ENCODE measurements around the gene TMEM184A. TPM values are rescaled to one million over a fixed set of nuclear protein-coding genes. Genes with fewer than 3 reads are reported as not detected.

Gene TMEM184A
- total RNA-seq, 3 donors from 2014 or later, result 6.6 to 8.2 TPM; not detected in 1

DNA sequence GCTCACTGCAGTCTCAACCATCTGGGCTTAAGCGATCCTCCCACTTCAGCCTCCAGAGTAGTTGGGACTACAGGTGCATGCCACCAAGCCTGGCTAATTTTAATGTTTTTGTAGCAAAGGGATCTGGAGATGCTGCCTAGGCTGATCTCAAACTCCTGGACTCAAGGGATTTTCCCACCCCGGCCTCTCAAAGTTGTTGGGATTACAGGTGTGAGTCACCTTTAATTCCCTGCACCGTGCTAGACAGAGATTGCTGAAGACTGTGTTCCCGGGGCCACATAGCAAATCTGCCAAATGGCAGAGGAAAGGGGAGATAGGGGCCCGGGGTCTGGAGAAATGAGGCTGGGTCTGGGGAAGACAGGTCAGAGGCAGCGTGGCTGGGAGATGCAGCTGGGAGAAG, 34.5 kb upstream of the TMEM184A start:
- no peak overlapping the region for H3K27ac ChIP-seq
- intact Hi-C loops (cut with DNase I; ENCODE audit: low total_unique reads), result no loop called here
- H3K4me3 ChIP-seq, result no peak overlapping the region
- no peaks in the 10 kb centered on the region for H3K4me1 ChIP-seq
- peaks cover 8 to 10% of the 10 kb centered on the region in 2 donors for H3K9me3 ChIP-seq
- no peaks in the 10 kb centered on the region for H3K36me3 ChIP-seq
- H3K27me3 ChIP-seq, result peaks cover 8 to 51% of the 10 kb centered on the region in 2 donors
- DNase-seq (ENCODE audit: low spot score in 2 of 2), result no peak
- TF ChIP-seq, protein P1, sequence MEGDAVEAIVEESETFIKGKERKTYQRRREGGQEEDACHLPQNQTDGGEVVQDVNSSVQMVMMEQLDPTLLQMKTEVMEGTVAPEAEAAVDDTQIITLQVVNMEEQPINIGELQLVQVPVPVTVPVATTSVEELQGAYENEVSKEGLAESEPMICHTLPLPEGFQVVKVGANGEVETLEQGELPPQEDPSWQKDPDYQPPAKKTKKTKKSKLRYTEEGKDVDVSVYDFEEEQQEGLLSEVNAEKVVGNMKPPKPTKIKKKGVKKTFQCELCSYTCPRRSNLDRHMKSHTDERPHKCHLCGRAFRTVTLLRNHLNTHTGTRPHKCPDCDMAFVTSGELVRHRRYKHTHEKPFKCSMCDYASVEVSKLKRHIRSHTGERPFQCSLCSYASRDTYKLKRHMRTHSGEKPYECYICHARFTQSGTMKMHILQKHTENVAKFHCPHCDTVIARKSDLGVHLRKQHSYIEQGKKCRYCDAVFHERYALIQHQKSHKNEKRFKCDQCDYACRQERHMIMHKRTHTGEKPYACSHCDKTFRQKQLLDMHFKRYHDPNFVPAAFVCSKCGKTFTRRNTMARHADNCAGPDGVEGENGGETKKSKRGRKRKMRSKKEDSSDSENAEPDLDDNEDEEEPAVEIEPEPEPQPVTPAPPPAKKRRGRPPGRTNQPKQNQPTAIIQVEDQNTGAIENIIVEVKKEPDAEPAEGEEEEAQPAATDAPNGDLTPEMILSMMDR (IDR thresholded peaks at IDR 0.05), result no peak
- TF ChIP-seq POLR2AphosphoS5 (IDR thresholded peaks at IDR 0.05) (no peak), POLR2A (IDR thresholded peaks at IDR 0.05) (no peak)

DNA sequence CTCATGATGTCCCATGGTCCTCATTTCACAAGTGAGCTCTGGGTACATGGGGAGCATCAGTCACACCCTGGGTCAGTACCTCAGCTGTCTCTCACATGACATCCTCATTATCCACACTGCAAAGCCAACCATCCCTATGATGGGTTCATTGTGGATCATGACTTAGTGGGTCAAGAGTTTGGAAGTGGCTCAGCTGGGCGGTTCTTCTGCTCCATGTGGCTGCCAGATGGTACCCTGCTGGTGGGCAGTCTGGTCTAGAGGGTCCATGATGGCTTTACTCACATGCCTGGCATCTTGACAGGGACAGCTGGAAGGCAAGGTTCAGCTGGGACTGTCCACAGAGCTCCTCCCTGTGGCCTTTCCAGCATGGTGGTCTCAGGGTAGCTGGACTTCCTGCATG, 33.0 kb upstream of the TMEM184A start:
- Histone ChIP-seq H3K27me3 (peaks cover 8 to 40% of the 10 kb centered on the region in 2 donors), H3K4me1 (no peaks in the 10 kb centered on the region), H3K27ac (no peak overlapping the region), H3K9me3 (peaks cover 8 to 10% of the 10 kb centered on the region in 2 donors), H3K36me3 (no peaks in the 10 kb centered on the region), H3K4me3 (no peak overlapping the region)
- no peak for DNase-seq (ENCODE audit: low spot score in 2 of 2)
- TF ChIP-seq, protein P1 (IDR thresholded peaks at IDR 0.05), result no peak
- no peak for TF ChIP-seq POLR2AphosphoS5 (IDR thresholded peaks at IDR 0.05)
- TF ChIP-seq POLR2A (IDR thresholded peaks at IDR 0.05), result no peak
- intact Hi-C loops (cut with DNase I; ENCODE audit: low total_unique reads), result no loop called here

DNA sequence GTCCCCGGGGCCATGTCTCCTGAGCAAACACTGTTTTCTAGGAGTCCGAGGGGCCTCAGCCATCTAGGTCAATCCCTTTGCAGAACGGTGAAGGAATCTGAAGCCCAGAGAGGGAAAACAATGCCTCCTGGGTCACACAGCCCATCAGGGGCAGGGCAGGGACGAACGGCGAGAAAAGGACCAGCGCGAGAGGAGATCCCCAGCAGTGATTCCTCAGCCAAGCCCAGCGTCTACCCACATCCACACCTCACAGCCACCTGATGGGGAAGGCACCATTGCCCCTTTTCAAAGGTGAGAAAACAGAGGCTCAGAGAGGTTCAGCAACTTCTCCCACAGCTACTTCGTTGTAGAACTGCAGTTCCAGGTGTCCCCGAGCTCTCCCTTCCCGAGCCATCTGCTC, 31.7 kb upstream of the TMEM184A start:
- no peak overlapping the region for H3K27ac ChIP-seq
- H3K36me3 ChIP-seq, result no peaks in the 10 kb centered on the region
- peaks cover 8 to 10% of the 10 kb centered on the region in 2 donors for H3K9me3 ChIP-seq
- no peak for TF ChIP-seq POLR2AphosphoS5 (IDR thresholded peaks at IDR 0.05)
- H3K27me3 ChIP-seq, result peaks cover 8 to 27% of the 10 kb centered on the region in 2 donors
- no peak for DNase-seq (ENCODE audit: low spot score in 2 of 2)
- intact Hi-C loops (cut with DNase I; ENCODE audit: low total_unique reads), result no loop called here
- H3K4me1 ChIP-seq, result no peaks in the 10 kb centered on the region
- H3K4me3 ChIP-seq, result no peak overlapping the region

DNA sequence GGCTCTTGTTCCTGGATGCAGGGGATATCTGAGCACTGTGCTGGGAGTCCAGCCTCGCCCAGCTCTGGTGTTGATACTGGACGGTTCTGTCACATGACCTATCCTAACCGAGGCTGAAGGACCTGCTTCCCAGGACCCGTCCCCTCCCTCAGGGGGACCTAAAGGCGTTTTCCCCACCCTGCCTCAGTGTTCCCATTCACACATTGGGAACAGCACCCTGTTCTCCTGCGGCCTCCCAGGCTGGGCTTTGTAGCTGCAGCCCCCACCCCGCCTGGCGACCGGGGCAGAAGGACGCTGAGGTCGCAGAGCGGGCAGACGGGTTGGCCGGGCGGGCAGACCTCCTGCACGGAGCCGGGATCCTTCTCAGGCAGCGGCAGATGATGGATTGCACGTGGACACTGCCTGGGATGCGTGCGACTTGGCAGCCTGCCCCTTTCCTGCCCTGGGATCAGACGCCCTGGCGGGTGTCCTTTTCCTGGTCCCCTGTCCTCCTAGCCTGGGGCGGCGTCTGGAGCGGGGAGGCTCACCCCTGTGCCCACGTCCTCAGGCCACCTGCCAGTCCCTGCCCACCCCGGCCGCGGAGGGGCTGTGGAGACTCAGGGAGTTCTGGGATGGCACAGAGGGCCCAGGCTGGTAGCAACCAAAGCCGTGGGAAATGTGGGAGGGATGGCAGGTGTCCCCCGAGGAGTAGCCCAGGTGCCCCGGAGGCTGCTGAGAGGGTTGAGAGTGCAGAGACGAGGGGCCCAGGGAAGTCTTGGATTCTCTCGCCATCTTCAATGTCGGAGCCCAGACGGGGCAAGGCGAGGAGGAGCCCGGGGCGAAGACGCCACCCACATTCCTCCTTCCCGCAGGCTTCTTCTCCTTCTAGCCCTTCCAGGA, 31.1 kb upstream of the TMEM184A start:
- H3K27ac ChIP-seq, result no peak overlapping the region
- H3K4me1 ChIP-seq, result no peaks in the 10 kb centered on the region
- intact Hi-C loops (cut with DNase I; ENCODE audit: low total_unique reads), result no loop called here
- no peak overlapping the region for H3K4me3 ChIP-seq
- TF ChIP-seq POLR2A (IDR thresholded peaks at IDR 0.05) (no peak), POLR2AphosphoS5 (IDR thresholded peaks at IDR 0.05) (no peak)
- TF ChIP-seq, protein P1 (IDR thresholded peaks at IDR 0.05), result no peak
- no peaks in the 10 kb centered on the region for H3K36me3 ChIP-seq
- no peak for DNase-seq (ENCODE audit: low spot score in 2 of 2)
- peaks cover 3 to 22% of the 10 kb centered on the region in 2 donors for H3K27me3 ChIP-seq
- peaks cover 8 to 10% of the 10 kb centered on the region in 2 donors for H3K9me3 ChIP-seq

DNA sequence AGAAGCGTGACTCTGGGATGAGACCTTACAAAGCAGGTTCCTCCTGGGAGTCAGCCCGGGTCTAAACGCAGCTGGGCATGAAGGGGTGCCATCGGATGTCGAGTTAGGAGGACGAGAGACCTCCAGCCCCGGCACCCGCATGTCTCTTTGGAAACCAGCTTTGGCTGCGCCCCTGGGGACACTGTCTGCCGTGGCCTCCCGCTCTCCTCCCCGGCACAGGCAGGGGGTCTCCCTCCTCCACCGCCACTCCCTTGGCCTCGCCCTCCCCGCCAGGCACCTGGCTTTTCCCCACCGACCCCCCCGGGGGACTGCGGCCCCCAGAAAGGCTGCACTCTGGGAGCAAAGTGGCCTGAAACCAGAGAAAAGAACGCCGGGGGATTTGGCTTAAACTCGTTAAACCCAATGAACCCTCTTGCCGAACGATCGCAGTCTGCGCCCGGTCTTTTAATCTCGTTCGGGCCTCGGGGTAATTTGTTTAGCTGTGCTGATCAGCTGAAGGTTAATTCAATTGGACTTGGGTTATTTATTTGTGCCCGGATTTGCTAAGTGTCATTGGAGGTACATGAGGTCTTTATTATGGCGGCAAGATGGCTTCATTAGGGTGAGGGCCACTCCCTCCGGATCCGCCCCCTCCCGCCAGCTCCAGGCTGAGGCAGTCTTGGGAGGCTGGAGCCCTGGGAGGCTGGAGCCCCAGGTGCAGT, 30.3 kb upstream of the TMEM184A start:
- intact Hi-C loops (cut with DNase I; ENCODE audit: low total_unique reads), result no loop called here
- H3K27me3 ChIP-seq, result peaks cover 0 to 14% of the 10 kb centered on the region in 2 donors

More for the DNA sequence above, 30.3 kb upstream of the TMEM184A start:
- Histone ChIP-seq H3K4me3 (no peak overlapping the region), H3K27ac (no peak overlapping the region), H3K36me3 (no peaks in the 10 kb centered on the region), H3K9me3 (peaks cover 8 to 10% of the 10 kb centered on the region in 2 donors), H3K4me1 (no peaks in the 10 kb centered on the region)
- TF ChIP-seq POLR2A (IDR thresholded peaks at IDR 0.05) (no peak), POLR2AphosphoS5 (IDR thresholded peaks at IDR 0.05) (no peak)
- TF ChIP-seq, protein P1 (IDR thresholded peaks at IDR 0.05), result no peak
- no peak for DNase-seq (ENCODE audit: low spot score in 2 of 2)

Data from breast epithelium (tissue), 4 donors.